HG03108 (cell line): Measurements from ENCODE around the gene TGFB1.
A peak's percentile ranks its signal among the peaks of the same experiment; 100 is the strongest.
"Not testable (repeated sequence)": the region's sequence is repeated elsewhere in the genome, so short reads cannot be mapped to it uniquely, and the experiment has no call there.

Experiments
- ATAC-seq: cut with Tn5 transposase; IDR thresholded peaks from one replicate; pipeline ENCODE4 v1.9.1; 2021; ENCODE audit warnings: moderate library complexity; ENCODE audit not compliant: unreplicated experiment

Gene TGFB1

GRCh38 chr19:41353466-41354342 lies at the start of gene TGFB1:
TGFB1 (minus strand) TSS chr19:41353922; CDS start chr19:41353044, 878 bp downstream.
- peak; percentile 25 for ATAC-seq

GRCh38 chr19:41402010-41402409 lies 48.3 kb upstream of the TGFB1 start:
- no peak for ATAC-seq

- no peak for ATAC-seq
Observed at GRCh38 chr19:41401483-41401882, 47.8 kb upstream of the TGFB1 start.

- ATAC-seq: no peak
Observed at GRCh38 chr19:41399525-41399924, 45.8 kb upstream of the TGFB1 start.

- no peak for ATAC-seq
Observed at GRCh38 chr19:41399091-41399490, 45.4 kb upstream of the TGFB1 start.

GRCh38 chr19:41398598-41398997 lies 44.9 kb upstream of the TGFB1 start:
- ATAC-seq: no peak

GRCh38 chr19:41398050-41398418 lies 44.3 kb upstream of the TGFB1 start:
- ATAC-seq: no peak

GRCh38 chr19:41397086-41398049 lies 43.6 kb upstream of the TGFB1 start, which contains the start of the genes BCKDHA and EXOSC5:
BCKDHA (plus strand) TSS chr19:41397818; CDS start chr19:41397828, 10 bp downstream.
EXOSC5 (minus strand) TSS chr19:41397359; CDS start chr19:41397328, 31 bp downstream.
- peak; percentile 92 for ATAC-seq

GRCh38 chr19:41395355-41395754 lies 41.6 kb upstream of the TGFB1 start:
- ATAC-seq: no peak

GRCh38 chr19:41392775-41393174 lies 39.1 kb upstream of the TGFB1 start:
- no peak for ATAC-seq

- no peak for ATAC-seq
Observed at GRCh38 chr19:41391618-41392017, 37.9 kb upstream of the TGFB1 start.

GRCh38 chr19:41386442-41386841 lies 32.7 kb upstream of the TGFB1 start:
- ATAC-seq: no peak

- no peak for ATAC-seq
Observed at GRCh38 chr19:41384351-41384750, 30.6 kb upstream of the TGFB1 start.

- not testable (repeated sequence) for ATAC-seq
Observed at GRCh38 chr19:41381536-41381935, 27.8 kb upstream of the TGFB1 start.

- no peak for ATAC-seq
Observed at GRCh38 chr19:41377977-41378709, 24.4 kb upstream of the TGFB1 start.

- ATAC-seq: no peak
Observed at GRCh38 chr19:41376998-41377365, 23.3 kb upstream of the TGFB1 start.

- no peak for ATAC-seq
Observed at GRCh38 chr19:41376241-41376997, 22.7 kb upstream of the TGFB1 start, which contains the start of gene TMEM91. TMEM91 (plus strand) TSS chr19:41376533; CDS start chr19:41378310, 1,777 bp downstream.

- no peak for ATAC-seq
Observed at GRCh38 chr19:41373993-41374392, 20.3 kb upstream of the TGFB1 start.

- no peak for ATAC-seq
Observed at GRCh38 chr19:41372501-41372900, 18.8 kb upstream of the TGFB1 start.

GRCh38 chr19:41371541-41371940 lies 17.8 kb upstream of the TGFB1 start:
- ATAC-seq: no peak
